K562 (cell line): Measurements from ENCODE around the gene PGPEP1. TPM values are rescaled to one million over a fixed set of nuclear protein-coding genes. Genes with fewer than 3 reads are reported as not detected.

Experiments
- CTBP1 ChIP-seq: fragments of 450-650 bp; IDR thresholded peaks from 2 replicates; pipeline ENCODE4 v1.6.1; 2016; ENCODE audit warnings: borderline replicate concordance
- ETV1 ChIP-seq: fragments of 450-650 bp; conservative IDR thresholded peaks from 2 replicates; pipeline ENCODE4 v1.6.1; 2016; ENCODE audit warnings: missing genetic modification characterization, control low read depth, low read depth, missing compliant biosample characterization
- MNT ChIP-seq, 2 experiments: fragments of 450-650 bp; conservative IDR thresholded peaks; 2 replicates each; pipeline ENCODE4 v1.6.1; 2017; ENCODE audit warnings: mild to moderate bottlenecking in 2 of 2, moderate library complexity in 2 of 2
- NCOA1 ChIP-seq: fragments of 450-650 bp; IDR thresholded peaks from 2 replicates; pipeline ENCODE4 v1.6.1; 2016; ENCODE audit warnings: low read depth
- PKNOX1 ChIP-seq: fragments of 450-650 bp; IDR thresholded peaks from 2 replicates; pipeline ENCODE4 v1.6.1; 2016
- SUPT5H ChIP-seq: fragments of 450-650 bp; IDR thresholded peaks from 2 replicates; pipeline ENCODE4 v1.6.1; 2016
- ZBTB12 ChIP-seq: fragments of 250-450 bp; sonication (Bioruptor Pico); IDR thresholded peaks from 2 replicates; pipeline ENCODE4 v1.4.0; 2020
- ZNF146 ChIP-seq: IDR thresholded peaks from one replicate; pipeline ENCODE4 v1.6.1; 2018; ENCODE audit warnings: missing compliant biosample characterization; ENCODE audit not compliant: unreplicated experiment
- ZNF197 ChIP-seq: fragments of 200-800 bp; sonication (Bioruptor generic); IDR thresholded peaks from 2 replicates; pipeline ENCODE4 v1.6.1; 2016; ENCODE audit warnings: low read depth, missing genetic modification characterization, missing compliant biosample characterization
- polyA plus RNA-seq, 8 experiments: library from polyadenylated mRNA; depleted of rRNA in 4 of 8; stranded (reverse) in 5 of 8; unstranded in 3 of 8; fragments of >200 nt; fragmentation: Nextera tagmentation in 2 of 8; fragmentation: Illumina TruSeq in 1 of 8; extraction: Ambion mirVana in 2 of 8; extraction: Trizol in 1 of 8; gene quantifications; 2 replicates each; pipeline versions ENCODE4 v1.2.1 to v1.2.3, GENCODE V29; 2011 to 2014; ENCODE audit warnings: inconsistent platforms in 1 of 8, missing spikeins in 1 of 8
- total RNA-seq, 7 experiments: library from RNA; depleted of rRNA in 6 of 7; stranded (reverse); fragments of >200 nt in 6 of 7; fragmentation: Illumina TruSeq in 2 of 7; extraction: Trizol in 2 of 7; gene quantifications; 2 replicates each; pipeline versions ENCODE4 v1.2.1 to v1.2.3, GENCODE V29; 2011 to 2021; ENCODE audit warnings: low replicate concordance in 1 of 7
- TF ChIP-seq, protein P1 (sequence below): fragments of 450-650 bp; IDR thresholded peaks from 2 replicates; pipeline ENCODE4 v1.6.1; 2018; ENCODE audit not compliant: partially characterized antibody
- TF ChIP-seq, protein P2 (sequence below): fragments of 150-350 bp; IDR thresholded peaks from 2 replicates; pipeline ENCODE4 v1.6.1; 2014; ENCODE audit warnings: low read depth, mild to moderate bottlenecking, low read length, borderline replicate concordance
- TF ChIP-seq, protein P3 (sequence below): fragments of 450-650 bp; conservative IDR thresholded peaks from 2 replicates; pipeline ENCODE4 v1.6.1; 2016; ENCODE audit warnings: missing genetic modification characterization, low read depth, mild to moderate bottlenecking, control low read depth, missing compliant biosample characterization

The PGPEP1 gene
- total and polyA plus RNA-seq, 9 of the 15 experiments (the other 6 are each of a cell fraction or from before 2014, with no cell fraction given): 10.0 to 69.6 (median 33.5) TPM

- no peak; the same call in none of the 2 replicates for TF ChIP-seq PKNOX1
- TF ChIP-seq, protein P1, sequence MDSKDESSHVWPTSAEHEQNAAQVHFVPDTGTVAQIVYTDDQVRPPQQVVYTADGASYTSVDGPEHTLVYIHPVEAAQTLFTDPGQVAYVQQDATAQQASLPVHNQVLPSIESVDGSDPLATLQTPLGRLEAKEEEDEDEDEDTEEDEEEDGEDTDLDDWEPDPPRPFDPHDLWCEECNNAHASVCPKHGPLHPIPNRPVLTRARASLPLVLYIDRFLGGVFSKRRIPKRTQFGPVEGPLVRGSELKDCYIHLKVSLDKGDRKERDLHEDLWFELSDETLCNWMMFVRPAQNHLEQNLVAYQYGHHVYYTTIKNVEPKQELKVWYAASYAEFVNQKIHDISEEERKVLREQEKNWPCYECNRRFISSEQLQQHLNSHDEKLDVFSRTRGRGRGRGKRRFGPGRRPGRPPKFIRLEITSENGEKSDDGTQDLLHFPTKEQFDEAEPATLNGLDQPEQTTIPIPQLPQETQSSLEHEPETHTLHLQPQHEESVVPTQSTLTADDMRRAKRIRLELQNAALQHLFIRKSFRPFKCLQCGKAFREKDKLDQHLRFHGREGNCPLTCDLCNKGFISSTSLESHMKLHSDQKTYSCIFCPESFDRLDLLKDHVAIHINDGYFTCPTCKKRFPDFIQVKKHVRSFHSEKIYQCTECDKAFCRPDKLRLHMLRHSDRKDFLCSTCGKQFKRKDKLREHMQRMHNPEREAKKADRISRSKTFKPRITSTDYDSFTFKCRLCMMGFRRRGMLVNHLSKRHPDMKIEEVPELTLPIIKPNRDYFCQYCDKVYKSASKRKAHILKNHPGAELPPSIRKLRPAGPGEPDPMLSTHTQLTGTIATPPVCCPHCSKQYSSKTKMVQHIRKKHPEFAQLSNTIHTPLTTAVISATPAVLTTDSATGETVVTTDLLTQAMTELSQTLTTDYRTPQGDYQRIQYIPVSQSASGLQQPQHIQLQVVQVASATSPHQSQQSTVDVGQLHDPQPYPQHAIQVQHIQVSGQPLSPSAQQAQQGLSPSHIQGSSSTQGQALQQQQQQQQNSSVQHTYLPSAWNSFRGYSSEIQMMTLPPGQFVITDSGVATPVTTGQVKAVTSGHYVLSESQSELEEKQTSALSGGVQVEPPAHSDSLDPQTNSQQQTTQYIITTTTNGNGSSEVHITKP: peak; percentile 84
- 0 out of 2 replicates have a peak, but pooled peaks have one; percentile 32 for TF ChIP-seq ZNF197 (CRISPR knock-in tag)
- TF ChIP-seq, protein P2, sequence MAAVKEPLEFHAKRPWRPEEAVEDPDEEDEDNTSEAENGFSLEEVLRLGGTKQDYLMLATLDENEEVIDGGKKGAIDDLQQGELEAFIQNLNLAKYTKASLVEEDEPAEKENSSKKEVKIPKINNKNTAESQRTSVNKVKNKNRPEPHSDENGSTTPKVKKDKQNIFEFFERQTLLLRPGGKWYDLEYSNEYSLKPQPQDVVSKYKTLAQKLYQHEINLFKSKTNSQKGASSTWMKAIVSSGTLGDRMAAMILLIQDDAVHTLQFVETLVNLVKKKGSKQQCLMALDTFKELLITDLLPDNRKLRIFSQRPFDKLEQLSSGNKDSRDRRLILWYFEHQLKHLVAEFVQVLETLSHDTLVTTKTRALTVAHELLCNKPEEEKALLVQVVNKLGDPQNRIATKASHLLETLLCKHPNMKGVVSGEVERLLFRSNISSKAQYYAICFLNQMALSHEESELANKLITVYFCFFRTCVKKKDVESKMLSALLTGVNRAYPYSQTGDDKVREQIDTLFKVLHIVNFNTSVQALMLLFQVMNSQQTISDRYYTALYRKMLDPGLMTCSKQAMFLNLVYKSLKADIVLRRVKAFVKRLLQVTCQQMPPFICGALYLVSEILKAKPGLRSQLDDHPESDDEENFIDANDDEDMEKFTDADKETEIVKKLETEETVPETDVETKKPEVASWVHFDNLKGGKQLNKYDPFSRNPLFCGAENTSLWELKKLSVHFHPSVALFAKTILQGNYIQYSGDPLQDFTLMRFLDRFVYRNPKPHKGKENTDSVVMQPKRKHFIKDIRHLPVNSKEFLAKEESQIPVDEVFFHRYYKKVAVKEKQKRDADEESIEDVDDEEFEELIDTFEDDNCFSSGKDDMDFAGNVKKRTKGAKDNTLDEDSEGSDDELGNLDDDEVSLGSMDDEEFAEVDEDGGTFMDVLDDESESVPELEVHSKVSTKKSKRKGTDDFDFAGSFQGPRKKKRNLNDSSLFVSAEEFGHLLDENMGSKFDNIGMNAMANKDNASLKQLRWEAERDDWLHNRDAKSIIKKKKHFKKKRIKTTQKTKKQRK: no peak
- TF ChIP-seq, protein P3, sequence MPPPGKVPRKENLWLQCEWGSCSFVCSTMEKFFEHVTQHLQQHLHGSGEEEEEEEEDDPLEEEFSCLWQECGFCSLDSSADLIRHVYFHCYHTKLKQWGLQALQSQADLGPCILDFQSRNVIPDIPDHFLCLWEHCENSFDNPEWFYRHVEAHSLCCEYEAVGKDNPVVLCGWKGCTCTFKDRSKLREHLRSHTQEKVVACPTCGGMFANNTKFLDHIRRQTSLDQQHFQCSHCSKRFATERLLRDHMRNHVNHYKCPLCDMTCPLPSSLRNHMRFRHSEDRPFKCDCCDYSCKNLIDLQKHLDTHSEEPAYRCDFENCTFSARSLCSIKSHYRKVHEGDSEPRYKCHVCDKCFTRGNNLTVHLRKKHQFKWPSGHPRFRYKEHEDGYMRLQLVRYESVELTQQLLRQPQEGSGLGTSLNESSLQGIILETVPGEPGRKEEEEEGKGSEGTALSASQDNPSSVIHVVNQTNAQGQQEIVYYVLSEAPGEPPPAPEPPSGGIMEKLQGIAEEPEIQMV (tag): no peak
- peak; percentile 67 for TF ChIP-seq ZBTB12 (CRISPR knock-in tag)
- no peak for TF ChIP-seq ZNF146 (CRISPR knock-in tag)
- peak; percentile 76 for TF ChIP-seq SUPT5H
- TF ChIP-seq CTBP1: peak; percentile 35; the same call in 1 of the 2 replicates
- TF ChIP-seq NCOA1: 0 out of 2 replicates have a peak, but pooled peaks have one; percentile 47
- TF ChIP-seq MNT (conservative IDR thresholded peaks at IDR 0.05): peak in 1 of 2 experiments; percentile 68; a peak in 1 of 4 replicates
- peak; percentile 75 for TF ChIP-seq ETV1 (tag)
Observed at GRCh38 chr19:18304458-18305310, 35.7 kb upstream of the PGPEP1 start (continued).
